IMR-90 (cell line): ENCODE results near the gene FAM53B. TPM values are rescaled to one million over a fixed set of nuclear protein-coding genes. Genes with fewer than 3 reads are reported as not detected.

Experiments used
- ATAC-seq: fragments of 200-7000 bp; cut with Tn5 transposase; 2 replicates; pipeline ENCODE4 v1.9.1; 2020; ENCODE audit warnings: low read depth, mild to moderate bottlenecking, moderate library complexity
- BruUV-seq: library from RNA; stranded (reverse); fragments of 400-500 nt; replicated peaks from 2 replicates; lab custom pipeline; 2021; lab: Mats Ljungman, UMichigan
- CTCF ChIA-PET: fragments of 300-600 bp; formaldehyde crosslinking; extraction: SDS; loops from one replicate; lab custom pipeline; 2021; ENCODE audit warnings: antibody characterized with exemption; lab: Yijun Ruan, JAX
- POLR2A ChIA-PET: fragments of 300-600 bp; sonication (Branson Sonifier 250); formaldehyde crosslinking; loops from one replicate; lab custom pipeline; 2022; ENCODE audit warnings: antibody characterized with exemption; ENCODE audit not compliant: unreplicated experiment; lab: Charles Lee
- DNase-seq: peaks from one replicate; pipeline ENCODE4 v3.0.0; 2013
- H2AFZ ChIP-seq: replicated peaks from 2 replicates; pipeline ENCODE3; 2013; ENCODE audit warnings: low read length, mild to moderate bottlenecking; ENCODE audit not compliant: poor library complexity
- H2AK5ac ChIP-seq: 2 replicates; pipeline ENCODE4 v1.6.1; 2013; ENCODE audit warnings: low read depth, low read length, inconsistent platforms
- H2AK9ac ChIP-seq: replicated peaks from 2 replicates; pipeline ENCODE3; 2013; ENCODE audit warnings: mild to moderate bottlenecking, low read depth, low read length, moderate library complexity; ENCODE audit not compliant: poor library complexity
- H2BK120ac ChIP-seq: 2 replicates; pipeline ENCODE4 v1.6.1; 2013; ENCODE audit warnings: low read depth, low read length, inconsistent platforms
- H2BK15ac ChIP-seq: 3 replicates; pipeline ENCODE4 v1.6.1; 2013; ENCODE audit warnings: low read depth, low read length, inconsistent platforms
- H2BK20ac ChIP-seq: 2 replicates; pipeline ENCODE4 v1.6.1; 2013; ENCODE audit warnings: low read depth, mild to moderate bottlenecking, inconsistent platforms, low read length, moderate library complexity
- H2BK5ac ChIP-seq: 2 replicates; pipeline ENCODE4 v1.6.1; 2013; ENCODE audit warnings: mild to moderate bottlenecking, low read depth, low read length, inconsistent platforms; ENCODE audit not compliant: poor library complexity, severe bottlenecking
- H3K14ac ChIP-seq: replicated peaks from 2 replicates; pipeline ENCODE4 v1.6.1; 2013; ENCODE audit warnings: low read depth, low read length, inconsistent platforms
- H3K18ac ChIP-seq: 2 replicates; pipeline ENCODE4 v1.6.1; 2013; ENCODE audit warnings: low read depth, low read length, control low read depth
- H3K23ac ChIP-seq: 2 replicates; pipeline ENCODE4 v1.6.1; 2013; ENCODE audit warnings: low read depth, low read length, inconsistent platforms
- H3K27ac ChIP-seq: 2 replicates; pipeline ENCODE4 v1.5.1; 2013; ENCODE audit warnings: mild to moderate bottlenecking, control low read depth, low read length; ENCODE audit not compliant: insufficient read depth
- H3K27me3 ChIP-seq: 2 replicates; pipeline ENCODE4 v1.6.1; 2013; ENCODE audit warnings: low read length; ENCODE audit not compliant: control insufficient read depth, insufficient read depth
- H3K36me3 ChIP-seq: 2 replicates; pipeline ENCODE4 v1.6.1; 2013; ENCODE audit warnings: low read length, mixed read lengths; ENCODE audit not compliant: control insufficient read depth, insufficient read depth
- H3K4ac ChIP-seq: 2 replicates; pipeline ENCODE4 v1.6.1; 2013; ENCODE audit warnings: low read depth, low read length, inconsistent platforms
- H3K4me1 ChIP-seq: 2 replicates; pipeline ENCODE4 v1.6.1; 2013; ENCODE audit warnings: low read length, mixed read lengths; ENCODE audit not compliant: control insufficient read depth, insufficient read depth
- H3K4me2 ChIP-seq: 2 replicates; pipeline ENCODE4 v1.6.1; 2013; ENCODE audit warnings: low read depth, mild to moderate bottlenecking, control low read depth, low read length, moderate library complexity
- H3K4me3 ChIP-seq: 2 replicates; pipeline ENCODE4 v1.5.1; 2013; ENCODE audit warnings: low read depth, mild to moderate bottlenecking, control low read depth, low read length, moderate library complexity; ENCODE audit not compliant: insufficient read depth
- H3K56ac ChIP-seq: 2 replicates; pipeline ENCODE4 v1.6.1; 2013; ENCODE audit warnings: low read length, inconsistent platforms; ENCODE audit not compliant: insufficient read depth; ENCODE audit errors: extremely low read depth
- H3K79me1 ChIP-seq, 2 experiments: 2 replicates each; pipeline ENCODE4 v1.6.1; 2013; ENCODE audit warnings: low read length in 2 of 2, inconsistent platforms in 1 of 2, low read depth in 1 of 2
- H3K9ac ChIP-seq: 2 replicates; pipeline ENCODE4 v1.6.1; 2013; ENCODE audit warnings: low read depth, low read length, control low read depth
- H3K9me1 ChIP-seq: 2 replicates; pipeline ENCODE4 v1.6.1; 2013; ENCODE audit warnings: low read length, inconsistent platforms; ENCODE audit not compliant: insufficient read depth
- H3K9me3 ChIP-seq: 2 replicates; pipeline ENCODE4 v1.6.1; 2013; ENCODE audit warnings: low read length; ENCODE audit not compliant: control insufficient read depth, insufficient read depth
- H4K20me1 ChIP-seq: 2 replicates; pipeline ENCODE4 v1.6.1; 2013; ENCODE audit warnings: low read length, inconsistent platforms; ENCODE audit not compliant: insufficient read depth
- H4K5ac ChIP-seq: 2 replicates; pipeline ENCODE4 v1.6.1; 2013; ENCODE audit warnings: mild to moderate bottlenecking, low read depth, low read length, control low read depth
- H4K8ac ChIP-seq, 2 experiments: 2 replicates each; pipeline ENCODE4 v1.6.1; 2013; ENCODE audit warnings: low read depth in 2 of 2, low read length in 2 of 2, control low read depth in 1 of 2, inconsistent platforms in 1 of 2
- H4K91ac ChIP-seq: 2 replicates; pipeline ENCODE4 v1.6.1; 2013; ENCODE audit warnings: low read depth, low read length, inconsistent platforms; ENCODE audit not compliant: insufficient read depth
- BHLHE40 ChIP-seq: fragments of 150-350 bp; IDR thresholded peaks from 2 replicates; pipeline ENCODE4 v1.6.1; 2016; ENCODE audit warnings: mild to moderate bottlenecking, low read depth, low read length
- CEBPB ChIP-seq: IDR thresholded peaks from 2 replicates; pipeline ENCODE4 v1.6.1; 2012; ENCODE audit warnings: low read depth, low read length, improper control_type of control experiment
- MAFK ChIP-seq: IDR thresholded peaks from 2 replicates; pipeline ENCODE4 v1.6.1; 2012; ENCODE audit warnings: low read depth, low read length, improper control_type of control experiment
- MXI1 ChIP-seq: IDR thresholded peaks from 2 replicates; pipeline ENCODE4 v1.6.1; 2012; ENCODE audit warnings: low read depth, mild to moderate bottlenecking, low read length, moderate library complexity, borderline replicate concordance
- NFE2L2 ChIP-seq: fragments of 150-350 bp; IDR thresholded peaks from 2 replicates; pipeline ENCODE4 v1.6.1; 2016; ENCODE audit warnings: low read depth, mild to moderate bottlenecking, low read length
- RFX5 ChIP-seq: IDR thresholded peaks from 2 replicates; pipeline ENCODE4 v1.8.0; 2012; ENCODE audit warnings: low read depth, mild to moderate bottlenecking, low read length, moderate library complexity
- WGBS, 2 experiments: methylation state at CpG; one replicate each; pipeline versions ENCODE4 v1.1.5 to v1.1.7; 2013; ENCODE audit warnings: missing lambda C conversion rate in 2 of 2; ENCODE audit not compliant: insufficient read length in 1 of 2; ENCODE audit errors: extremely low coverage in 2 of 2; 5-methylcytosine and 5-hydroxymethylcytosine counted together
- dilution Hi-C: fragments of 300-500 bp; cut with HindIII; formaldehyde crosslinking; loops from one replicate; pipeline ENCODE4 v1.14.3; 2018; ENCODE audit warnings: low sequenced_read_pairs; ENCODE audit not compliant: unreplicated experiment
- in situ Hi-C: fragments of 300-500 bp; cut with MboI; formaldehyde crosslinking; loops from 3 replicates; pipeline ENCODE4 v1.14.3; 2019; ENCODE audit warnings: low sequenced_read_pairs, inconsistent platforms, mixed read lengths
- intact Hi-C: fragments of 100-400 bp; cut with micrococcal nuclease; formaldehyde crosslinking; loops from 2 replicates; pipeline ENCODE4 v1.10.0; 2022
- polyA plus RNA-seq, 3 experiments: library from polyadenylated mRNA; depleted of rRNA; stranded (reverse); fragments of >200 nt; gene quantifications; 2 replicates each; pipeline ENCODE4 v1.2.3, GENCODE V29; 2012; ENCODE audit warnings: low replicate concordance in 1 of 3
- total RNA-seq: library from RNA; depleted of rRNA; stranded (reverse); fragments of >200 nt; gene quantifications from 2 replicates; pipeline ENCODE4 v1.2.3, GENCODE V29; 2012
- TF ChIP-seq, protein P1 (sequence below): fragments of 150-350 bp; IDR thresholded peaks from 2 replicates; pipeline ENCODE4 v1.6.1; 2017; ENCODE audit warnings: mild to moderate bottlenecking, antibody characterized with exemption, low read length, low read depth

The FAM53B gene
- total and polyA plus RNA-seq, 2 of the 4 experiments (the other 2 are of a cell fraction), result 3.8 to 5.7 TPM

DNA sequence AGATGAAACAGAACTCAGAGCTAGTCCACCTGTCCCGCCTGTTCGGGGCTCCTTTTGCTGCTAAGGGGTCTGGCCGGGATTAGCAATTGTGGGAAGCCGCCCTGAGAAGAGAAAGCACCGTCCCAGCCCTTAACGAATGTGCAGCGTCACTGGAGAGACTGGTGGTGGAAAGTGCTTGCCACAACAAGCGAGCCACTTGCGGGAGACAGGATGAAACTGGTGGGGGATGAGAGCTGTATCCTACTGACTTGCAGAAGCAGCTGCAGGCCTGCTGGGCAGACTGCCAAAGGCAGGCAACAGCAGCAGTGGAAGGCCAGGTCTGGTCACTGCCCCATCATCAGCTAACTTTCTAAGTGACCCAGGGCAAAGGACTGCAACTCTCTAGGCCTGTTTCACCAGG, 95.4 kb downstream of the FAM53B start:
- in situ Hi-C loops (no loop called here), intact Hi-C loops (loop anchor here (5.0 kb wide), 1 partner anchor 94 kb away; the partner anchor contains the start of gene FAM53B), dilution Hi-C loops (no loop called here)
- CTCF ChIA-PET, result interaction anchor here (1.3 kb wide), 1 partner anchor 93 kb away, joined by 4 read pairs; no protein-coding TSS in a partner anchor
- H4K91ac ChIP-seq, result no peak overlapping the region
- POLR2A ChIA-PET, result no interaction called here
- H3K4me2 ChIP-seq, result 0 out of 2 replicates have a peak overlapping the region, but pooled peaks have one; percentile 7
- H3K9me1 ChIP-seq, result peaks cover 33% of the 10 kb centered on the region
- no peaks in the 10 kb centered on the region for H3K36me3 ChIP-seq
- H3K9me3 ChIP-seq, result no peaks in the 10 kb centered on the region
- ATAC-seq, result peak; percentile 73
- H2AK9ac ChIP-seq, result peak overlapping the region; percentile 8
- no peaks in the 10 kb centered on the region; the same call in 1 of the 2 replicates for H4K20me1 ChIP-seq
- no peak overlapping the region; the same call in 1 of the 2 replicates for H3K23ac ChIP-seq
- H3K4ac ChIP-seq, result no peak overlapping the region
- H3K14ac ChIP-seq, result no peak overlapping the region
- no peak overlapping the region for H3K4me3 ChIP-seq
- BruUV-seq, result no TSS peak
- TF ChIP-seq, protein P1, sequence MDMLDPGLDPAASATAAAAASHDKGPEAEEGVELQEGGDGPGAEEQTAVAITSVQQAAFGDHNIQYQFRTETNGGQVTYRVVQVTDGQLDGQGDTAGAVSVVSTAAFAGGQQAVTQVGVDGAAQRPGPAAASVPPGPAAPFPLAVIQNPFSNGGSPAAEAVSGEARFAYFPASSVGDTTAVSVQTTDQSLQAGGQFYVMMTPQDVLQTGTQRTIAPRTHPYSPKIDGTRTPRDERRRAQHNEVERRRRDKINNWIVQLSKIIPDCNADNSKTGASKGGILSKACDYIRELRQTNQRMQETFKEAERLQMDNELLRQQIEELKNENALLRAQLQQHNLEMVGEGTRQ, result no peak
- TF ChIP-seq MXI1 (no peak), MAFK (no peak), NFE2L2 (peak; percentile 66; the same call in 1 of the 2 replicates), CEBPB (no peak), BHLHE40 (no peak), RFX5 (no peak)
- H3K27me3 ChIP-seq, result no peaks in the 10 kb centered on the region
- H3K56ac ChIP-seq, result no peak overlapping the region
- H2BK5ac ChIP-seq, result peak overlapping the region; percentile 14
- no peak overlapping the region for H2BK120ac ChIP-seq
- H2BK15ac ChIP-seq, result no peak overlapping the region
- no peak overlapping the region for H2AK5ac ChIP-seq
- peak; percentile 95 for DNase-seq
- H3K18ac ChIP-seq, result no peak overlapping the region
- H3K27ac ChIP-seq, result peak overlapping the region; percentile 13; the same call in 1 of the 2 replicates
- H2BK20ac ChIP-seq, result no peak overlapping the region
- H4K5ac ChIP-seq, result no peak overlapping the region; the same call in 1 of the 2 replicates
- H3K4me1 ChIP-seq, result peaks cover 27% of the 10 kb centered on the region
- WGBS, 2 experiments, result 21% methylated on average over 5 of the region's 9 CpGs; no CpG with 5 or more reads in 1 of the 2 experiments
- H3K79me1 ChIP-seq, result peaks cover 20 to 30% of the 10 kb centered on the region in 2 experiments; a peak in 3 of 4 replicates
- H2AFZ ChIP-seq, result peak overlapping the region; percentile 58
- H4K8ac ChIP-seq, result no peak overlapping the region
- no peak overlapping the region for H3K9ac ChIP-seq
